HepG2 (cell line): ENCODE results near the gene RNF13. TPM values are rescaled to one million over a fixed set of nuclear protein-coding genes. Genes with fewer than 3 reads are reported as not detected.

Experiments
- ARID2 ChIP-seq: sonication (generic); formaldehyde crosslinking; IDR thresholded peaks from 2 replicates; pipeline ENCODE4 v1.8.1; 2022; ENCODE audit warnings: mild to moderate bottlenecking, missing genetic modification reagents, borderline replicate concordance
- ARID4A ChIP-seq: sonication (generic); formaldehyde crosslinking; IDR thresholded peaks from 2 replicates; pipeline ENCODE4 v1.5.0; 2020; ENCODE audit warnings: mild to moderate bottlenecking, missing genetic modification reagents, borderline replicate concordance
- EEA1 ChIP-seq: sonication (generic); formaldehyde crosslinking; IDR thresholded peaks from 2 replicates; pipeline ENCODE4 v1.5.1; 2020; ENCODE audit warnings: mild to moderate bottlenecking, missing genetic modification reagents, borderline replicate concordance
- FIP1L1 ChIP-seq: fragments of 200-400 bp; formaldehyde crosslinking; IDR thresholded peaks from 2 replicates; pipeline ENCODE4 v1.6.1; 2018; ENCODE audit warnings: low read depth, mild to moderate bottlenecking, low read length, moderate library complexity, borderline replicate concordance; ENCODE audit not compliant: insufficient read depth
- GFI1 ChIP-seq: sonication (generic); formaldehyde crosslinking; IDR thresholded peaks from 2 replicates; pipeline ENCODE4 v1.5.0; 2020; ENCODE audit warnings: missing genetic modification reagents, mild to moderate bottlenecking, borderline replicate concordance
- KAT2B ChIP-seq: fragments of 150-350 bp; IDR thresholded peaks from 2 replicates; pipeline ENCODE4 v1.6.1; 2014; ENCODE audit warnings: low read depth, low read length, borderline replicate concordance
- MAZ ChIP-seq, 2 experiments: sonication (generic) in 1 of 2; formaldehyde crosslinking in 1 of 2; IDR thresholded peaks; 2 replicates each; pipeline versions ENCODE4 v1.5.0 to v1.6.1; 2012 to 2020; ENCODE audit warnings: low read depth in 2 of 2, mild to moderate bottlenecking in 2 of 2, borderline replicate concordance in 1 of 2, improper control_type of control experiment in 1 of 2, low read length in 1 of 2, missing genetic modification reagents in 1 of 2, moderate library complexity in 1 of 2
- MTA1 ChIP-seq: sonication (generic); formaldehyde crosslinking; IDR thresholded peaks from 2 replicates; pipeline ENCODE4 v1.4.0; 2020; ENCODE audit warnings: missing genetic modification reagents, mild to moderate bottlenecking, borderline replicate concordance
- MTA3 ChIP-seq: sonication (generic); formaldehyde crosslinking; IDR thresholded peaks from 2 replicates; pipeline ENCODE4 v1.4.0; 2020; ENCODE audit warnings: missing genetic modification reagents
- MTERF4 ChIP-seq: sonication (generic); formaldehyde crosslinking; IDR thresholded peaks from 2 replicates; pipeline ENCODE4 v1.8.0; 2023; ENCODE audit warnings: mild to moderate bottlenecking, missing genetic modification reagents
- PLRG1 ChIP-seq: fragments of 450-650 bp; conservative IDR thresholded peaks from 2 replicates; pipeline ENCODE4 v1.6.1; 2016
- RELA ChIP-seq: sonication (generic); formaldehyde crosslinking; IDR thresholded peaks from 2 replicates; pipeline ENCODE4 v1.4.0; 2020; ENCODE audit warnings: missing genetic modification reagents
- SCMH1 ChIP-seq: sonication (generic); formaldehyde crosslinking; IDR thresholded peaks from 2 replicates; pipeline ENCODE4 v1.9.0; 2021; ENCODE audit warnings: missing genetic modification reagents, mild to moderate bottlenecking, borderline replicate concordance
- SMAD3 ChIP-seq: sonication (generic); formaldehyde crosslinking; IDR thresholded peaks from 2 replicates; pipeline ENCODE4 v1.4.0; 2020; ENCODE audit warnings: missing genetic modification reagents
- SRF ChIP-seq: IDR thresholded peaks from 2 replicates; pipeline ENCODE4 v1.6.1; 2011; ENCODE audit warnings: mild to moderate bottlenecking, low read depth, low read length, moderate library complexity
- ZFP36L2 ChIP-seq: sonication (generic); formaldehyde crosslinking; IDR thresholded peaks from 2 replicates; pipeline ENCODE4 v1.4.0; 2020; ENCODE audit warnings: missing genetic modification reagents
- ZNF12 ChIP-seq: sonication (generic); formaldehyde crosslinking; IDR thresholded peaks from 2 replicates; pipeline ENCODE4 v1.5.0; 2020; ENCODE audit warnings: missing genetic modification reagents
- ZNF180 ChIP-seq: sonication (generic); formaldehyde crosslinking; IDR thresholded peaks from 2 replicates; pipeline ENCODE4 v1.4.0; 2020; ENCODE audit warnings: low read depth, missing genetic modification reagents, borderline replicate concordance
- ZNF235 ChIP-seq: sonication (generic); formaldehyde crosslinking; IDR thresholded peaks from 2 replicates; pipeline ENCODE4 v1.8.1; 2023; ENCODE audit warnings: mild to moderate bottlenecking, missing genetic modification reagents, borderline replicate concordance
- ZNF317 ChIP-seq: sonication (generic); formaldehyde crosslinking; IDR thresholded peaks from 2 replicates; pipeline ENCODE4 v1.5.0; 2020; ENCODE audit warnings: mild to moderate bottlenecking, missing genetic modification reagents
- ZNF547 ChIP-seq: sonication (generic); formaldehyde crosslinking; IDR thresholded peaks from 2 replicates; pipeline ENCODE4 v1.5.1; 2020; ENCODE audit warnings: mild to moderate bottlenecking, missing genetic modification reagents
- ZNF589 ChIP-seq: sonication (generic); formaldehyde crosslinking; conservative IDR thresholded peaks from 2 replicates; pipeline ENCODE4 v1.8.0; 2022; ENCODE audit warnings: mild to moderate bottlenecking, moderate library complexity, missing genetic modification reagents
- ZNF605 ChIP-seq: sonication (generic); formaldehyde crosslinking; IDR thresholded peaks from 2 replicates; pipeline ENCODE4 v1.8.0; 2022; ENCODE audit warnings: mild to moderate bottlenecking, missing genetic modification reagents
- ZNF747 ChIP-seq: sonication (generic); formaldehyde crosslinking; IDR thresholded peaks from 2 replicates; pipeline ENCODE4 v1.8.1; 2023; ENCODE audit warnings: missing genetic modification reagents, mild to moderate bottlenecking, borderline replicate concordance
- ZNF782 ChIP-seq: sonication (generic); formaldehyde crosslinking; IDR thresholded peaks from 2 replicates; pipeline ENCODE4 v1.4.0; 2020; ENCODE audit warnings: missing genetic modification reagents, mild to moderate bottlenecking, borderline replicate concordance
- polyA plus RNA-seq, 8 experiments: library from polyadenylated mRNA; depleted of rRNA in 3 of 8; stranded (reverse) in 7 of 8; unstranded in 1 of 8; fragments of >200 nt; fragmentation: Illumina TruSeq in 4 of 8; extraction: Trizol in 4 of 8; gene quantifications; 2 replicates each; pipeline versions ENCODE4 v1.2.1 to v1.2.3, GENCODE V29; 2011 to 2016; ENCODE audit warnings: low read depth in 4 of 8, missing spikeins in 1 of 8, mixed read lengths in 1 of 8; ENCODE audit not compliant: insufficient read depth in 1 of 8
- total RNA-seq, 5 experiments: library from RNA; depleted of rRNA; stranded (reverse); fragments of >200 nt; fragmentation: Illumina TruSeq; extraction: Trizol; gene quantifications; 2 replicates each; pipeline ENCODE4 v1.2.3, GENCODE V29; 2016; ENCODE audit warnings: low read depth in 1 of 5

RNF13 gene
- total and polyA plus RNA-seq, 2 of the 13 experiments (the other 11 are each of a cell fraction or from before 2014, with no cell fraction given), result 39.8 to 46.0 TPM

GRCh38 chr3:149812165-149812605, 830 bp upstream of the RNF13 start (continued):
- TF ChIP-seq ARID4A (no peak), GFI1 (CRISPR knock-in tag) (0 out of 2 replicates have a peak, but pooled peaks have one; percentile 46), MTA3 (CRISPR knock-in tag) (no peak), SCMH1 (CRISPR knock-in tag) (no peak), SMAD3 (CRISPR knock-in tag) (no peak), ZNF782 (CRISPR knock-in tag) (no peak; the same call in 1 of the 2 replicates), ZNF605 (CRISPR knock-in tag) (peak; percentile 86; the same call in 1 of the 2 replicates), ZFP36L2 (CRISPR knock-in tag) (no peak), ZNF547 (CRISPR knock-in tag) (no peak), ZNF235 (CRISPR knock-in tag) (no peak; the same call in 1 of the 2 replicates), MTERF4 (CRISPR knock-in tag) (0 out of 2 replicates have a peak, but pooled peaks have one; percentile 49), MTA1 (CRISPR knock-in tag) (no peak), ZNF317 (CRISPR knock-in tag) (no peak), RELA (CRISPR knock-in tag) (no peak), PLRG1 (no peak), ZNF589 (CRISPR knock-in tag) (no peak), EEA1 (CRISPR knock-in tag) (no peak), SRF (no peak), KAT2B (no peak), FIP1L1 (no peak), ZNF180 (no peak), ZNF747 (0 out of 2 replicates have a peak, but pooled peaks have one; percentile 71), ZNF12 (CRISPR knock-in tag) (no peak), ARID2 (CRISPR knock-in tag) (peak; percentile 16; the same call in 1 of the 2 replicates), MAZ (IDR thresholded peaks at IDR 0.05; ENCODE audit: borderline replicate concordance, low read depth, low read length) (no peak), MAZ (CRISPR knock-in tag; IDR thresholded peaks at IDR 0.05; ENCODE audit: low read depth) (no peak)
